H1 (cell line): ENCODE data around the gene ZNF106. TPM values are rescaled to one million over a fixed set of nuclear protein-coding genes. Genes with fewer than 3 reads are reported as not detected.

ENCODE experiments used
- CTCF ChIA-PET: fragments of 300-600 bp; sonication (Branson Sonifier 250); formaldehyde crosslinking; loops from one replicate; lab custom pipeline; 2021; ENCODE audit not compliant: partially characterized antibody; lab: Charles Lee
- POLR2A ChIA-PET: fragments of 300-600 bp; sonication (Branson Sonifier 250); formaldehyde crosslinking; loops from one replicate; lab custom pipeline; 2021; ENCODE audit warnings: inconsistent platforms; ENCODE audit not compliant: partially characterized antibody; lab: Charles Lee
- DNase-seq, 2 experiments: peaks; one replicate each; pipeline versions ENCODE4 v3.0.0 to v3.0.0-alpha.2; 2010 to 2022; ENCODE audit warnings: low spot score in 2 of 2, low read depth in 1 of 2, mixed read lengths in 1 of 2
- FAIRE-seq: peaks from 2 replicates; lab custom pipeline; 2011; peaks lifted over from hg19 to GRCh38; lab: Jason Lieb, UNC
- H2AFZ ChIP-seq: 2 replicates; pipeline ENCODE4 v1.8.1; 2012; ENCODE audit warnings: low read length, inconsistent platforms
- H2AK5ac ChIP-seq: 2 replicates; pipeline ENCODE4 v1.6.1; 2013; ENCODE audit warnings: low read depth, low read length
- H2BK120ac ChIP-seq: replicated peaks from 2 replicates; pipeline ENCODE3; 2013; ENCODE audit warnings: low read depth, low read length, inconsistent platforms
- H2BK12ac ChIP-seq: 2 replicates; pipeline ENCODE4 v1.6.1; 2013; ENCODE audit warnings: low read depth, low read length
- H2BK15ac ChIP-seq: 2 replicates; pipeline ENCODE4 v1.6.1; 2013; ENCODE audit warnings: low read length
- H2BK20ac ChIP-seq: 2 replicates; pipeline ENCODE4 v1.6.1; 2013; ENCODE audit warnings: low read length
- H2BK5ac ChIP-seq: 2 replicates; pipeline ENCODE4 v1.6.1; 2013; ENCODE audit warnings: low read depth, low read length
- H3K14ac ChIP-seq: 2 replicates; pipeline ENCODE4 v1.6.1; 2013; ENCODE audit warnings: inconsistent platforms; ENCODE audit not compliant: insufficient read length
- H3K18ac ChIP-seq: 2 replicates; pipeline ENCODE4 v1.6.1; 2013; ENCODE audit warnings: low read length; ENCODE audit errors: extremely low read depth
- H3K23ac ChIP-seq: 2 replicates; pipeline ENCODE4 v1.6.1; 2013; ENCODE audit warnings: inconsistent platforms; ENCODE audit not compliant: insufficient read length
- H3K23me2 ChIP-seq: 2 replicates; pipeline ENCODE4 v1.6.1; 2013; ENCODE audit warnings: low read depth, low read length
- H3K27ac ChIP-seq: 2 replicates; pipeline ENCODE4 v1.6.1; 2011; ENCODE audit warnings: low read depth, low read length, inconsistent platforms
- H3K27me3 ChIP-seq, 4 experiments: replicated peaks in 1 of 4; 1 replicate in 1 of 4; 2 replicates in 3 of 4; pipeline versions ENCODE4 v1.6.1 to v1.8.1; 2011 to 2013; ENCODE audit warnings: low read length in 3 of 4, mild to moderate bottlenecking in 3 of 4, inconsistent platforms in 2 of 4, mixed read lengths in 2 of 4, moderate library complexity in 1 of 4; ENCODE audit not compliant: control insufficient read depth in 3 of 4, insufficient read depth in 3 of 4; ENCODE audit errors: extremely low read depth in 1 of 4
- H3K36me3 ChIP-seq, 4 experiments: 2 replicates each; pipeline versions ENCODE4 v1.6.1 to v1.8.1; 2011 to 2013; ENCODE audit warnings: mild to moderate bottlenecking in 4 of 4, low read length in 3 of 4, moderate library complexity in 2 of 4, control low read depth in 1 of 4, inconsistent platforms in 1 of 4; ENCODE audit not compliant: insufficient read depth in 4 of 4, control insufficient read depth in 2 of 4
- H3K4ac ChIP-seq: replicated peaks from 2 replicates; pipeline ENCODE3; 2013; ENCODE audit warnings: low read length, low read depth, mixed read lengths, inconsistent platforms; ENCODE audit not compliant: insufficient read length
- H3K4me1 ChIP-seq, 4 experiments: replicated peaks in 1 of 4; 1 replicate in 1 of 4; 2 replicates in 3 of 4; pipeline versions ENCODE4 v1.6.1 to v1.8.1; 2011 to 2013; ENCODE audit warnings: low read length in 3 of 4, inconsistent platforms in 2 of 4, mixed read lengths in 1 of 4; ENCODE audit not compliant: insufficient read depth in 4 of 4, control insufficient read depth in 3 of 4
- H3K4me2 ChIP-seq, 2 experiments: 2 replicates each; pipeline versions ENCODE4 v1.6.1 to v1.8.1; 2011 to 2013; ENCODE audit warnings: low read depth in 2 of 2, low read length in 2 of 2, control low read depth in 1 of 2, inconsistent platforms in 1 of 2, mild to moderate bottlenecking in 1 of 2; ENCODE audit not compliant: insufficient read depth in 1 of 2
- H3K4me3 ChIP-seq, 4 experiments: fragments of 200-600, 300-600 bp in 1 of 4; sonication (generic), shearing (Covaris generic), sonication (Bioruptor Twin) in 1 of 4; 2 replicates each; pipeline versions ENCODE4 v1.5.1 to v1.8.1; 2011 to 2016; ENCODE audit warnings: low read length in 4 of 4, low read depth in 3 of 4, control low read depth in 2 of 4, inconsistent platforms in 2 of 4, mild to moderate bottlenecking in 2 of 4, mixed read lengths in 1 of 4, moderate library complexity in 1 of 4; ENCODE audit not compliant: insufficient read depth in 2 of 4; ENCODE audit errors: extremely low read depth in 1 of 4
- H3K56ac ChIP-seq: replicated peaks from 2 replicates; pipeline ENCODE3; 2013; ENCODE audit warnings: low read depth, mild to moderate bottlenecking, mixed read lengths, low read length, inconsistent platforms; ENCODE audit not compliant: insufficient read length
- H3K79me1 ChIP-seq: 2 replicates; pipeline ENCODE4 v1.6.1; 2013; ENCODE audit warnings: low read depth, low read length, control low read depth
- H3K79me2 ChIP-seq, 2 experiments: 2 replicates each; pipeline versions ENCODE4 v1.6.1 to v1.8.1; 2012 to 2013; ENCODE audit warnings: low read length in 2 of 2, mild to moderate bottlenecking in 2 of 2, inconsistent platforms in 1 of 2; ENCODE audit not compliant: insufficient read depth in 2 of 2, control insufficient read depth in 1 of 2
- H3K9ac ChIP-seq, 4 experiments: replicated peaks in 1 of 4; 1 replicate in 1 of 4; 2 replicates in 3 of 4; pipeline versions ENCODE4 v1.6.1 to v1.8.1; 2011 to 2013; ENCODE audit warnings: low read depth in 3 of 4, low read length in 3 of 4, control low read depth in 2 of 4, mild to moderate bottlenecking in 2 of 4, moderate library complexity in 2 of 4, inconsistent platforms in 1 of 4; ENCODE audit errors: extremely low read depth in 1 of 4
- H3K9me3 ChIP-seq, 2 experiments: 2 replicates each; pipeline versions ENCODE4 v1.6.1 to v1.8.1; 2012 to 2013; ENCODE audit warnings: mild to moderate bottlenecking in 2 of 2, moderate library complexity in 2 of 2, control low read depth in 1 of 2, inconsistent platforms in 1 of 2, low read depth in 1 of 2, low read length in 1 of 2, mixed read lengths in 1 of 2; ENCODE audit not compliant: insufficient read depth in 2 of 2
- H4K20me1 ChIP-seq, 2 experiments: replicated peaks in 1 of 2; 2 replicates each; pipeline versions ENCODE3 to v1.8.1; 2011 to 2013; ENCODE audit warnings: inconsistent platforms in 2 of 2, low read length in 2 of 2, mild to moderate bottlenecking in 1 of 2; ENCODE audit not compliant: insufficient read depth in 2 of 2, control insufficient read depth in 1 of 2
- H4K5ac ChIP-seq: 2 replicates; pipeline ENCODE4 v1.6.1; 2013; ENCODE audit warnings: low read length, low read depth, mixed read lengths, inconsistent platforms; ENCODE audit not compliant: insufficient read length
- H4K8ac ChIP-seq: 2 replicates; pipeline ENCODE4 v1.8.0; 2013; ENCODE audit warnings: mild to moderate bottlenecking, moderate library complexity, low read length, inconsistent platforms; ENCODE audit not compliant: insufficient read depth; ENCODE audit errors: extremely low read depth
- H4K91ac ChIP-seq: replicated peaks from 2 replicates; pipeline ENCODE3; 2013; ENCODE audit warnings: low read length, mixed read lengths, inconsistent platforms; ENCODE audit not compliant: insufficient read length
- EZH2 ChIP-seq: fragments of 200-600 bp; sonication (generic); IDR thresholded peaks from 2 replicates; pipeline ENCODE4 v1.7.1; 2012; ENCODE audit warnings: low read depth, mild to moderate bottlenecking, moderate library complexity, low read length, inconsistent platforms; ENCODE audit not compliant: severe bottlenecking
- KDM5A ChIP-seq: fragments of 200-600 bp; IDR thresholded peaks from 2 replicates; pipeline ENCODE4 v1.7.1; 2012; ENCODE audit warnings: mild to moderate bottlenecking, low read length, inconsistent platforms, mixed read lengths
- WGBS, 2 experiments: shearing (Covaris generic) in 1 of 2; methylation state at CpG; one replicate each; pipeline versions ENCODE4 v1.1.6 to v1.1.7; 2013 to 2015; ENCODE audit warnings: low lambda C conversion rate in 2 of 2, mixed read lengths in 2 of 2, inconsistent platforms in 1 of 2, low coverage in 1 of 2, missing lambda C conversion rate in 1 of 2; ENCODE audit not compliant: insufficient replicate concordance in 2 of 2, insufficient coverage in 1 of 2, insufficient read length in 1 of 2; ENCODE audit errors: extremely low coverage in 1 of 2, missing lambda C conversion rate in 1 of 2; 5-methylcytosine and 5-hydroxymethylcytosine counted together
- polyA plus RNA-seq, 7 experiments: library from polyadenylated mRNA; depleted of rRNA in 3 of 7; stranded (reverse) in 5 of 7; unstranded in 2 of 7; fragments of >200 nt in 5 of 7; fragments of 200-250 nt in 2 of 7; gene quantifications; 1 replicate in 5 of 7; 2 replicates in 1 of 7; 4 replicates in 1 of 7; pipeline versions ENCODE4 v1.2.1 to v1.2.3, GENCODE V29; 2011 to 2013; ENCODE audit warnings: missing spikeins in 2 of 7, mixed read lengths in 2 of 7
- total RNA-seq: library from RNA; stranded (reverse); fragmentation: NEBNext Ultra II Directional; extraction: Animal tissue kit (Norgen Biotek cat#: 25700); gene quantifications from 2 replicates; pipeline ENCODE4 v1.2.1, GENCODE V29; 2021

The ZNF106 gene
- total and polyA plus RNA-seq, 2 of the 8 experiments (the other 6 are each of a cell fraction or from before 2014, with no cell fraction given) = 18.2 to 62.0 TPM

- H3K4me3 ChIP-seq = no peak overlapping the region
- no peaks in the 10 kb centered on the region for H3K4me1 ChIP-seq
- TF ChIP-seq EZH2 (no peak), KDM5A (no peak)
Measured at GRCh38 chr15:42528970-42529369, 38.0 kb upstream of the ZNF106 start.

More at GRCh38 chr15:42528970-42529369, 38.0 kb upstream of the ZNF106 start:
- Histone ChIP-seq H3K79me1 (no peaks in the 10 kb centered on the region), H3K9ac (no peak overlapping the region), H4K20me1 (no peaks in the 10 kb centered on the region), H3K56ac (no peak overlapping the region), H3K36me3 (peaks cover 4 to 44% (median 15%) of the 10 kb centered on the region in 4 experiments; a peak in 6 of 8 replicates), H3K27ac (no peak overlapping the region), H3K4me2 (no peak overlapping the region), H3K4ac (no peak overlapping the region), H3K27me3 (no peaks in the 10 kb centered on the region), H3K14ac (no peak overlapping the region), H4K91ac (no peak overlapping the region), H2AK5ac (no peak overlapping the region), H3K18ac (no peak overlapping the region), H2BK20ac (no peak overlapping the region), H3K23ac (no peak overlapping the region), H2BK5ac (no peak overlapping the region), H2BK120ac (no peak overlapping the region), H2AFZ (no peak overlapping the region), H4K8ac (no peak overlapping the region), H4K5ac (no peak overlapping the region), H3K9me3 (no peaks in the 10 kb centered on the region), H2BK15ac (no peak overlapping the region), H3K79me2 (no peaks in the 10 kb centered on the region), H2BK12ac (no peak overlapping the region), H3K23me2 (no peaks in the 10 kb centered on the region)
- ChIA-PET CTCF (interaction anchor here (0.6 to 2.0 kb wide), 3 partner anchors 11 to 404 kb away, joined by 3 to 5 read pairs (median 3); no protein-coding TSS in a partner anchor), POLR2A (interaction anchor here (1.1 kb wide), 1 partner anchor 19 kb away, joined by 5 read pairs; the partner anchor contains the start of genes HAUS2 and LRRC57)
- no peak for DNase-seq
- FAIRE-seq = no peak
- 95% methylated on average over 3 of the region's 3 CpGs; no CpG with 5 or more reads in 1 of the 2 experiments for WGBS, 2 experiments
